Erythroblast (primary cell): ENCODE results near the gene TTC32.

Experiments used
- GATA1 ChIP-seq: IDR thresholded peaks from 2 replicates; pipeline ENCODE4 v1.6.1; 2011; ENCODE audit warnings: low read depth, mild to moderate bottlenecking, control low read depth, low read length, moderate library complexity
- POLR2A ChIP-seq: IDR thresholded peaks from 2 replicates; pipeline ENCODE4 v1.6.1; 2011; ENCODE audit warnings: mild to moderate bottlenecking, low read length

GRCh38 chr2:19873014-19873413 lies 28.8 kb downstream of the TTC32 start:
- no peak for TF ChIP-seq POLR2A
- no peak for TF ChIP-seq GATA1
